GM13976 (cell line): ENCODE measurements around the gene PSMG4.

Source experiments
- DNase-seq: peaks from one replicate; pipeline ENCODE4 v3.0.0; 2012; ENCODE audit warnings: low spot score
- CTCF ChIP-seq: IDR thresholded peaks from 2 replicates; pipeline ENCODE4 v1.5.1; 2012; ENCODE audit warnings: borderline replicate concordance, mild to moderate bottlenecking; ENCODE audit not compliant: insufficient read depth; ENCODE audit errors: extremely low read depth, missing control alignments, control extremely low read depth
- in situ Hi-C: fragments of 300-500 bp; cut with MboI; formaldehyde crosslinking; loops from one replicate; pipeline ENCODE4 v1.12.0; 2022; ENCODE audit warnings: low sequenced_read_pairs, mixed read lengths, inconsistent platforms; ENCODE audit not compliant: unreplicated experiment

Gene PSMG4

GRCh38 chr6:3285049-3285639, 26.4 kb downstream of the PSMG4 start:
- no peak for TF ChIP-seq CTCF
- DNase-seq, result no peak
- in situ Hi-C loops, result loop anchor here (25.0 kb wide), 2 partner anchors 177 to 702 kb away; partner anchors contain the start of gene SLC22A23

GRCh38 chr6:3285732-3286131, 27.0 kb downstream of the PSMG4 start:
- in situ Hi-C loops, result loop anchor here (25.0 kb wide), 2 partner anchors 177 to 702 kb away; partner anchors contain the start of gene SLC22A23

GRCh38 chr6:3286641-3287171, 28.0 kb downstream of the PSMG4 start:
- TF ChIP-seq CTCF, result no peak
- in situ Hi-C loops, result loop anchor here (25.0 kb wide), 2 partner anchors 176 to 701 kb away; partner anchors contain the start of gene SLC22A23
- no peak for DNase-seq

More at GRCh38 chr6:3285732-3286131, 27.0 kb downstream of the PSMG4 start:
- no peak for DNase-seq
- no peak for TF ChIP-seq CTCF

- no peak for TF ChIP-seq CTCF
- no peak for DNase-seq
- in situ Hi-C loops, result loop anchor here (25.0 kb wide), 2 partner anchors 175 to 700 kb away; partner anchors contain the start of gene SLC22A23
Observed at GRCh38 chr6:3287308-3287707, 28.6 kb downstream of the PSMG4 start.

- in situ Hi-C loops, result loop anchor here (25.0 kb wide), 2 partner anchors 174 to 699 kb away; partner anchors contain the start of gene SLC22A23
- no peak for DNase-seq
Observed at GRCh38 chr6:3287976-3288707, 29.4 kb downstream of the PSMG4 start.

More at GRCh38 chr6:3287976-3288707, 29.4 kb downstream of the PSMG4 start:
- TF ChIP-seq CTCF, result no peak
